Lung (tissue), 12 donors: ENCODE data around the gene VASH1. TPM values are rescaled to one million over a fixed set of nuclear protein-coding genes. Genes with fewer than 3 reads are reported as not detected.

ENCODE experiments used
- ATAC-seq: fragments of 200-7000 bp; cut with Tn5 transposase; one replicate; pipeline ENCODE4 v1.9.1; 2020; ENCODE audit warnings: moderate number of reproducible peaks; ENCODE audit not compliant: insufficient read depth, low FRiP score
- DNase-seq, 3 donors: peaks; one replicate each; pipeline ENCODE4 v3.0.0-alpha.2; 2013 to 2017
- H3K27ac ChIP-seq, 2 donors: one replicate each; pipeline ENCODE4 v1.5.1; 2013; ENCODE audit warnings: mild to moderate bottlenecking in 2 of 2, moderate library complexity in 2 of 2, control low read depth in 1 of 2, inconsistent platforms in 1 of 2, low read depth in 1 of 2, low read length in 1 of 2
- H3K27me3 ChIP-seq, 3 donors: one replicate each; pipeline ENCODE4 v1.5.1; 2013; ENCODE audit warnings: low read length in 2 of 3; ENCODE audit not compliant: control insufficient read depth in 3 of 3, insufficient read depth in 3 of 3
- H3K36me3 ChIP-seq, 4 donors: one replicate each; pipeline ENCODE4 v1.5.1; 2013; ENCODE audit warnings: low read length in 4 of 4, mild to moderate bottlenecking in 1 of 4, moderate library complexity in 1 of 4; ENCODE audit not compliant: control insufficient read depth in 4 of 4, insufficient read depth in 4 of 4
- H3K4me1 ChIP-seq, 5 donors: one replicate each; pipeline ENCODE4 v1.5.1; 2013; ENCODE audit warnings: low read length in 5 of 5, mild to moderate bottlenecking in 2 of 5, moderate library complexity in 1 of 5; ENCODE audit not compliant: control insufficient read depth in 5 of 5, insufficient read depth in 5 of 5
- H3K4me3 ChIP-seq: one replicate; pipeline ENCODE4 v1.5.1; 2013; ENCODE audit warnings: mild to moderate bottlenecking, control low read depth, moderate library complexity
- H3K9ac ChIP-seq, 2 donors: one replicate each; pipeline ENCODE4 v1.5.1; 2013; ENCODE audit warnings: low read length in 2 of 2, control low read depth in 1 of 2; ENCODE audit not compliant: insufficient read depth in 1 of 2
- H3K9me3 ChIP-seq, 4 donors: one replicate each; pipeline ENCODE4 v1.5.1; 2013; ENCODE audit warnings: low read length in 3 of 4, mild to moderate bottlenecking in 1 of 4, moderate library complexity in 1 of 4; ENCODE audit not compliant: control insufficient read depth in 4 of 4, insufficient read depth in 3 of 4
- CTCF ChIP-seq: IDR thresholded peaks from 2 replicates; pipeline ENCODE4 v1.5.1; 2012; ENCODE audit warnings: mild to moderate bottlenecking; ENCODE audit errors: control extremely low read depth, extremely low read depth
- WGBS, 2 donors: extraction: QIAGEN DNeasy Blood & Tissue Kit; methylation state at CpG; one replicate each; pipeline ENCODE4 v1.1.7; 2013; 5-methylcytosine and 5-hydroxymethylcytosine counted together
- polyA plus RNA-seq, 2 donors: library from polyadenylated mRNA; stranded (reverse); fragments of 200-250 nt; gene quantifications; one replicate each; pipeline ENCODE4 v1.2.1, GENCODE V29; 2013
- total RNA-seq, 2 donors: library from RNA; depleted of rRNA in 1 of 2; stranded (reverse); fragments of >200 nt in 1 of 2; gene quantifications; one replicate each; pipeline ENCODE4 v1.2.1, GENCODE V29; 2014 to 2021
- donor health status: control.
- donor health status: control.
- donor health status: Bipolar disorder and iron deficiency.
- donor health status: healthy.
- donor health status: DM: yes; HTN: yes; CAD: no.

VASH1 gene
- total and polyA plus RNA-seq, 4 donors, result 10.5 to 25.4 (median 18.0) TPM

GRCh38 chr14:76778546-76779215 is 17.4 kb downstream of the VASH1 start:
- no peaks in the 10 kb centered on the region for H3K27me3 ChIP-seq
- H3K9me3 ChIP-seq, result no peaks in the 10 kb centered on the region
- H3K27ac ChIP-seq, result no peak overlapping the region
- TF ChIP-seq CTCF, result no peak
- no peak for DNase-seq
- 90 to 92% methylated on average over 16 of the region's 16 CpGs for WGBS, 2 donors
- no peak overlapping the region for H3K9ac ChIP-seq
- H3K36me3 ChIP-seq, result peaks cover 0 to 22% (median 2%) of the 10 kb centered on the region in 4 donors
- H3K4me1 ChIP-seq, result peaks cover 0 to 11% (median 0%) of the 10 kb centered on the region in 5 donors
- no peak overlapping the region for H3K4me3 ChIP-seq
- no peak for ATAC-seq

GRCh38 chr14:76779221-76780057 is 18.2 kb downstream of the VASH1 start:
- Histone ChIP-seq H3K4me1 (peaks cover 0 to 7% (median 0%) of the 10 kb centered on the region in 5 donors), H3K4me3 (no peak overlapping the region), H3K9ac (no peak overlapping the region), H3K27me3 (no peaks in the 10 kb centered on the region), H3K36me3 (peaks cover 0 to 25% (median 3%) of the 10 kb centered on the region in 4 donors), H3K9me3 (no peaks in the 10 kb centered on the region), H3K27ac (no peak overlapping the region)
- TF ChIP-seq CTCF, result no peak
- ATAC-seq, result no peak
- WGBS, 2 donors, result 91% methylated on average over 7 of the region's 7 CpGs
- no peak for DNase-seq

GRCh38 chr14:76780058-76780345 is 18.7 kb downstream of the VASH1 start:
- DNase-seq, result no peak
- peaks cover 0 to 25% (median 3%) of the 10 kb centered on the region in 4 donors for H3K36me3 ChIP-seq
- no peak for TF ChIP-seq CTCF
- no peaks in the 10 kb centered on the region for H3K27me3 ChIP-seq
- H3K9me3 ChIP-seq, result no peaks in the 10 kb centered on the region
- peaks cover 0 to 7% (median 0%) of the 10 kb centered on the region in 5 donors for H3K4me1 ChIP-seq
- ATAC-seq, result no peak
- no peak overlapping the region for H3K9ac ChIP-seq
- H3K4me3 ChIP-seq, result no peak overlapping the region
- no peak overlapping the region for H3K27ac ChIP-seq
- 95 to 100% methylated on average over 2 of the region's 2 CpGs for WGBS, 2 donors
